D341Med (cell line): ENCODE data around the gene SHC3.

ENCODE experiments used
- DNase-seq: peaks from one replicate; pipeline ENCODE4 v3.0.0; 2012; ENCODE audit warnings: low spot score

SHC3 gene

GRCh38 chr9:89154218-89154617 is 24.4 kb downstream of the SHC3 start:
- DNase-seq: no peak

- no peak for DNase-seq
Observed at GRCh38 chr9:89153232-89154017, 25.2 kb downstream of the SHC3 start.

- DNase-seq: no peak
Observed at GRCh38 chr9:89149726-89150125, 28.9 kb downstream of the SHC3 start.

GRCh38 chr9:89145097-89145496 is 33.5 kb downstream of the SHC3 start:
- DNase-seq: no peak

- no peak for DNase-seq
Observed at GRCh38 chr9:89144238-89144637, 34.4 kb downstream of the SHC3 start.

- no peak for DNase-seq
Observed at GRCh38 chr9:89143266-89143665, 35.4 kb downstream of the SHC3 start.

GRCh38 chr9:89139455-89139854 is 39.2 kb downstream of the SHC3 start:
- DNase-seq: no peak

- DNase-seq: no peak
Observed at GRCh38 chr9:89138463-89139390, 39.9 kb downstream of the SHC3 start.

GRCh38 chr9:89137542-89138462 is 40.8 kb downstream of the SHC3 start:
- no peak for DNase-seq

GRCh38 chr9:89135591-89136166 is 42.9 kb downstream of the SHC3 start:
- DNase-seq: no peak

GRCh38 chr9:89134709-89135108 is 43.9 kb downstream of the SHC3 start:
- no peak for DNase-seq

- no peak for DNase-seq
Observed at GRCh38 chr9:89122949-89123348, 55.7 kb downstream of the SHC3 start.

GRCh38 chr9:89120704-89121103 is 57.9 kb downstream of the SHC3 start:
- no peak for DNase-seq

GRCh38 chr9:89116805-89117192 is 61.8 kb downstream of the SHC3 start:
- DNase-seq: no peak

GRCh38 chr9:89116064-89116804 is 62.4 kb downstream of the SHC3 start:
- DNase-seq: no peak

GRCh38 chr9:89115426-89115825 is 63.2 kb downstream of the SHC3 start:
- DNase-seq: no peak

GRCh38 chr9:89114741-89115140 is 63.9 kb downstream of the SHC3 start:
- no peak for DNase-seq

GRCh38 chr9:89113851-89114250 is 64.8 kb downstream of the SHC3 start:
- DNase-seq: no peak

GRCh38 chr9:89112243-89112642 is 66.4 kb downstream of the SHC3 start:
- DNase-seq: no peak

GRCh38 chr9:89109666-89110065 is 69.0 kb downstream of the SHC3 start:
- DNase-seq: no peak

- DNase-seq: no peak
Observed at GRCh38 chr9:89107406-89107805, 71.2 kb downstream of the SHC3 start.
